Hepatocyte (in vitro differentiated cells): ENCODE data around the gene TFIP11.

Source experiments
- EZH2 ChIP-seq: fragments of 200-600 bp; sonication (generic); IDR thresholded peaks from 2 replicates; pipeline ENCODE4 v1.6.1; 2016; ENCODE audit warnings: antibody characterized with exemption, mild to moderate bottlenecking, borderline replicate concordance
- EZH2phosphoT487 ChIP-seq: fragments of 200-600 bp; sonication (generic); IDR thresholded peaks from one replicate; pipeline ENCODE4 v1.6.1; 2018; ENCODE audit warnings: antibody characterized with exemption, mild to moderate bottlenecking, low read depth, moderate library complexity; ENCODE audit not compliant: unreplicated experiment, severe bottlenecking
- TF ChIP-seq, protein P1 (sequence below): fragments of 200-600 bp; sonication (generic); IDR thresholded peaks from 2 replicates; pipeline ENCODE4 v1.5.1; 2016; ENCODE audit warnings: antibody characterized with exemption, mild to moderate bottlenecking; ENCODE audit not compliant: poor library complexity

DNA sequence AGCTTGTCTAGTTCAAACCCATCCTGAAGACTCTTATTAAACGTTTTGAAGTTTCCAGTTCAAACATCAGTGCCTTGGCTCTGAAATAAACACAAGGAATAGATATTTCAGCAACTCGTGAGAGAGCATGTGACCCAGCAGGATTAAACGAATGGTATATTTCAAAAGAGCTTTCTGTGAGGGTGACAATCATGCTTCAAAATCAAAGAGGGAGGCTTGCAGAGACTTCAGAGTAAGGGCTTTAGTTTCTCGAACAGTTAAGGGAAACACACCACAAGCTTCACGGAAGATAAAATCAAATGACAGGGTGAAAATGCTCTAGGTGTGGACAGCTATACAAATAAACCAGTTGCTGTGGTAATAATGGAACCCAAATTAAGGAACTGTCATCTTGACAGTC lies 30.1 kb downstream of the TFIP11 start:
- TF ChIP-seq EZH2: no peak
- TF ChIP-seq, protein P1, sequence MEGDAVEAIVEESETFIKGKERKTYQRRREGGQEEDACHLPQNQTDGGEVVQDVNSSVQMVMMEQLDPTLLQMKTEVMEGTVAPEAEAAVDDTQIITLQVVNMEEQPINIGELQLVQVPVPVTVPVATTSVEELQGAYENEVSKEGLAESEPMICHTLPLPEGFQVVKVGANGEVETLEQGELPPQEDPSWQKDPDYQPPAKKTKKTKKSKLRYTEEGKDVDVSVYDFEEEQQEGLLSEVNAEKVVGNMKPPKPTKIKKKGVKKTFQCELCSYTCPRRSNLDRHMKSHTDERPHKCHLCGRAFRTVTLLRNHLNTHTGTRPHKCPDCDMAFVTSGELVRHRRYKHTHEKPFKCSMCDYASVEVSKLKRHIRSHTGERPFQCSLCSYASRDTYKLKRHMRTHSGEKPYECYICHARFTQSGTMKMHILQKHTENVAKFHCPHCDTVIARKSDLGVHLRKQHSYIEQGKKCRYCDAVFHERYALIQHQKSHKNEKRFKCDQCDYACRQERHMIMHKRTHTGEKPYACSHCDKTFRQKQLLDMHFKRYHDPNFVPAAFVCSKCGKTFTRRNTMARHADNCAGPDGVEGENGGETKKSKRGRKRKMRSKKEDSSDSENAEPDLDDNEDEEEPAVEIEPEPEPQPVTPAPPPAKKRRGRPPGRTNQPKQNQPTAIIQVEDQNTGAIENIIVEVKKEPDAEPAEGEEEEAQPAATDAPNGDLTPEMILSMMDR: no peak
- TF ChIP-seq EZH2phosphoT487: no peak
